ENCODE measurements around the gene GPA33.

The GPA33 gene

DNA sequence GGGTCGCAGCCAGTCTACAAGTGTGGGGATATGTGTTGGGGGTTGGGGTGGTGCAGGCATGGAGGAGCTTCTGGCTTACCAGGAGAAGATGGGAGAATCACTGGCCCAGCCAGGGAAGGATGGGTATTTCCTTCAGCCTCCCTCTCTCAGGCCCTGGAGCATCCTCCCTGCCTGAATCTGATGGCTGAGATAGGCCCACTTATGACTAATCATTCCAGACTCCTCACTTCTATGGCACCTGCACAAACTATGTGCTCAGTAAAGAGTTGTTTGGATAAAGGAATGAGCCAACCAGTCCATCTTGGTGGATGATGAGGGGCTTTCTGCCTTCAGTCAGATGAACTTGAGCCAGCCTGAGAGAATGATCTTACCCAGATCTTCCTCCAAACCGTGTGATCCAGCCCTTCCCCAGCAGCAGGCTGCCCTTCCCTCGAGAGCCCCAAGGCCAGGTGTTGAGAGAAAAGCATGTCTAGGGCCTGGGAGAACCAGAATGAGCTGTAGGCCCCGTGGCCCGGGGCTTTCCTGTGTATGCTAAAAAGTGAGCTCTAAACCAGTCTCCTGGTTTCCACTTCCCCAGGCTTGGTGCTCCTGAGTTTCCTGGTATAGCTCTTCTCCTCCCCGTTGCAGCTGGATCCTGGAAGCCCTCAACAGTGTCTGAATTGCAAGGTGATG lies 1.3 kb downstream of the GPA33 start:
- Histone ChIP-seq H2AFZ (no peak overlapping the region), H3K79me2 (no peaks in the 10 kb centered on the region), H3K9me3 (ENCODE audit: control insufficient read depth, low read length) (no peaks in the 10 kb centered on the region), H3K4me2 (ENCODE audit: low read length) (no peak overlapping the region), H3K36me3 (ENCODE audit: control insufficient read depth, insufficient read depth, low read length) (no peaks in the 10 kb centered on the region), H3K4me1 (no peaks in the 10 kb centered on the region), H3K27ac (no peak overlapping the region), H3K27me3 (ENCODE audit: control insufficient read depth, insufficient read depth, low read length) (no peaks in the 10 kb centered on the region), H3K4me3 (ENCODE audit: low read depth, low read length) (no peak overlapping the region), H3K9ac (no peak overlapping the region)
- TF ChIP-seq, protein P1, sequence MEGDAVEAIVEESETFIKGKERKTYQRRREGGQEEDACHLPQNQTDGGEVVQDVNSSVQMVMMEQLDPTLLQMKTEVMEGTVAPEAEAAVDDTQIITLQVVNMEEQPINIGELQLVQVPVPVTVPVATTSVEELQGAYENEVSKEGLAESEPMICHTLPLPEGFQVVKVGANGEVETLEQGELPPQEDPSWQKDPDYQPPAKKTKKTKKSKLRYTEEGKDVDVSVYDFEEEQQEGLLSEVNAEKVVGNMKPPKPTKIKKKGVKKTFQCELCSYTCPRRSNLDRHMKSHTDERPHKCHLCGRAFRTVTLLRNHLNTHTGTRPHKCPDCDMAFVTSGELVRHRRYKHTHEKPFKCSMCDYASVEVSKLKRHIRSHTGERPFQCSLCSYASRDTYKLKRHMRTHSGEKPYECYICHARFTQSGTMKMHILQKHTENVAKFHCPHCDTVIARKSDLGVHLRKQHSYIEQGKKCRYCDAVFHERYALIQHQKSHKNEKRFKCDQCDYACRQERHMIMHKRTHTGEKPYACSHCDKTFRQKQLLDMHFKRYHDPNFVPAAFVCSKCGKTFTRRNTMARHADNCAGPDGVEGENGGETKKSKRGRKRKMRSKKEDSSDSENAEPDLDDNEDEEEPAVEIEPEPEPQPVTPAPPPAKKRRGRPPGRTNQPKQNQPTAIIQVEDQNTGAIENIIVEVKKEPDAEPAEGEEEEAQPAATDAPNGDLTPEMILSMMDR (IDR thresholded peaks at IDR 0.05): no peak

DNA sequence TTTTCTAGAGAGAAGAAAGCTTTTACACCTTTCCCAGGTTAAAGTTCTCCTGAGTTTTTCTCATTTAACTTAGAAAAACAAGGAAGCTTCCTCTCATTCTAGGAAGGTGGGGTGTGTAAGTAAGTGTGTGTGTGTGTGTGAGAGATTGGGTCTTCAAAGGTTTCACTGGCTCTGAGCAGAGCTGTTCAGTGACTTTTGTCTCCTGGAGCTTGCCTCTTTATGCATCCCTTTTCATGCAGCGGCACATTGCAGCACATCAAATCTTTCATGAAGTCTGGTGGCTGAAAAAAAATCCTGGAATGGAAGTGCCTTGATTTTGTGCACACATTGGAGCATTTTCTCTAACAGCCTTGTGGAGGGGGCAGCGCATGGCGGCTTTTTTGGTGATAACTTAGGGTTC lies 3.4 kb downstream of the GPA33 start:
- H3K79me2 ChIP-seq: no peaks in the 10 kb centered on the region
- H3K9ac ChIP-seq: no peak overlapping the region
- no peaks in the 10 kb centered on the region for H3K36me3 ChIP-seq (ENCODE audit: control insufficient read depth, insufficient read depth, low read length)
- no peaks in the 10 kb centered on the region for H3K27me3 ChIP-seq (ENCODE audit: control insufficient read depth, insufficient read depth, low read length)
- H3K9me3 ChIP-seq (ENCODE audit: control insufficient read depth, low read length): no peaks in the 10 kb centered on the region
- no peaks in the 10 kb centered on the region for H3K4me1 ChIP-seq
- TF ChIP-seq, protein P1 (IDR thresholded peaks at IDR 0.05): no peak
- no peak overlapping the region for H2AFZ ChIP-seq
- no peak overlapping the region for H3K4me2 ChIP-seq (ENCODE audit: low read length)
- no peak overlapping the region for H3K4me3 ChIP-seq (ENCODE audit: low read depth, low read length)
- H3K27ac ChIP-seq: no peak overlapping the region

DNA sequence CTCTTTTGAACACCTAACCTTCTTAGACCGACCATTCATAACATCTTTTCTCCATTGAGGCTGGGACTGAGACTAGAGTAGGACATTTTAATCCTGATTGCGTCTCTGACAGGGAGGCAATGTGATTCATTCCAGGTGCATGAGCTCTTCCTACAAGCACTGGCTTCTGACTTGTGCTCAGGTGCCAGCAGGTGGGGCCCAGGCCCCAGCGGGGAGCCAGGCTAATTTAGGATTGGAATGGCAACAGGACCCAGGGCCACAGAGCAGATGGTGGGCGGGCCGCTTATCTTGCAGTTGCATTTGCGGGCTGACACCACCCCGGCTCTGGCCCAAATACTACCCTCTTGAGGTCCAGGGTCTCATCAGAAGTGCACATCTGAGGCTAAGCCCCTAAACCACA lies 4.1 kb downstream of the GPA33 start:
- Histone ChIP-seq H3K27ac (no peak overlapping the region), H3K4me3 (ENCODE audit: low read depth, low read length) (no peak overlapping the region), H3K27me3 (ENCODE audit: control insufficient read depth, insufficient read depth, low read length) (no peaks in the 10 kb centered on the region), H3K9me3 (ENCODE audit: control insufficient read depth, low read length) (no peaks in the 10 kb centered on the region), H3K4me2 (ENCODE audit: low read length) (no peak overlapping the region), H3K4me1 (no peaks in the 10 kb centered on the region), H3K79me2 (no peaks in the 10 kb centered on the region), H2AFZ (no peak overlapping the region), H3K9ac (no peak overlapping the region), H3K36me3 (ENCODE audit: control insufficient read depth, insufficient read depth, low read length) (no peaks in the 10 kb centered on the region)
- TF ChIP-seq, protein P1 (IDR thresholded peaks at IDR 0.05): no peak

DNA sequence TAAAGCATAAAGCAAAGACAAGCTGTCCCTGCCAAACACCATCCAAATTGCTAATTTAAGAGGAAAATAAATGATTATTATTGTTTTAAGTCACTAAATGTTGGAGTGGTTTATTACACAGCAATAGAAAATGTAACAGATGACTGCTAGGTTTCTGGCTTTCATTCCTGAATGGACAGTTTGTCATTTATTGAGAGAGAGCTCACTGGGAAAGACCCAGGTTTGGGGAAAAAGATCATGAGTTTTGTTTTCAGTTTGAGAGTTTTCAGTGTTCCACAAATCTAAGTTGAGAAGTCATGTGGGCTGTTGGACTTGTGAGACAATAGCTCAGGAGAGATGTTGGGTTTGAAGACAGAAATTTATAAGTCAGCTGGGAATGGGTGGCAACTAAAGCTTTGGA lies 5.4 kb downstream of the GPA33 start:
- Histone ChIP-seq H3K27me3 (ENCODE audit: control insufficient read depth, insufficient read depth, low read length) (no peaks in the 10 kb centered on the region), H3K79me2 (no peaks in the 10 kb centered on the region), H3K4me3 (ENCODE audit: low read depth, low read length) (no peak overlapping the region), H3K9me3 (ENCODE audit: control insufficient read depth, low read length) (no peaks in the 10 kb centered on the region), H3K4me2 (ENCODE audit: low read length) (no peak overlapping the region), H2AFZ (no peak overlapping the region), H3K27ac (no peak overlapping the region), H3K9ac (no peak overlapping the region), H3K36me3 (ENCODE audit: control insufficient read depth, insufficient read depth, low read length) (no peaks in the 10 kb centered on the region), H3K4me1 (no peaks in the 10 kb centered on the region)
- TF ChIP-seq, protein P1 (IDR thresholded peaks at IDR 0.05): no peak

DNA sequence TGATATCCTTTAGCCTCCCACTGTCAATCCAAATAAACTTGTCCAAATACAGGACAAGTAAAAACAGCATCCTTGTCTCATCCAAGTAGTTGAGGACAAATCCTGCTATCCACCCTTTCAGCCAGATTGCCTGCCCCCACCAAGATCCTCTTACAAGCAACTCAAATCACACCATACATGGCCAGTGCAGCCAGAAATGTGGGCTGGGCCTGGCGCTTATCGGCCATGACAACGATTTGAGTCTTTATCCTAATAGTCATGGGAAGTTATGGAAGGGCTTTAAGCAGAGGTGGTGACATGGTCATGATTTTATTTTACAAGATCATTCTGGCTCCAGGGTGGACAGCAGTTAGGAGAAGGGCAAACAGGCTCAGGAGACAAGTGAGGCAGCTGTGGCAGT lies 6.3 kb downstream of the GPA33 start:
- H3K27me3 ChIP-seq (ENCODE audit: control insufficient read depth, insufficient read depth, low read length): no peaks in the 10 kb centered on the region
- TF ChIP-seq, protein P1 (IDR thresholded peaks at IDR 0.05): no peak

More for the DNA sequence above, 6.3 kb downstream of the GPA33 start:
- Histone ChIP-seq H2AFZ (no peak overlapping the region), H3K27ac (no peak overlapping the region), H3K79me2 (no peaks in the 10 kb centered on the region), H3K4me3 (ENCODE audit: low read depth, low read length) (no peak overlapping the region), H3K36me3 (ENCODE audit: control insufficient read depth, insufficient read depth, low read length) (no peaks in the 10 kb centered on the region), H3K4me2 (ENCODE audit: low read length) (no peak overlapping the region), H3K9me3 (ENCODE audit: control insufficient read depth, low read length) (no peaks in the 10 kb centered on the region), H3K4me1 (no peaks in the 10 kb centered on the region), H3K9ac (no peak overlapping the region)

All from parathyroid adenoma (tissue), 2 donors.